Upper lobe of left lung (tissue), 6 donors: ENCODE results near the gene KCNJ10. TPM values are rescaled to one million over a fixed set of nuclear protein-coding genes. Genes with fewer than 3 reads are reported as not detected.

ENCODE experiments used
- ATAC-seq, 2 donors: fragments of 200-7000 bp; cut with Tn5 transposase; one replicate each; pipeline ENCODE4 v1.9.1; 2022; ENCODE audit warnings: mild to moderate bottlenecking in 2 of 2, moderate library complexity in 2 of 2; ENCODE audit not compliant: low FRiP score in 2 of 2
- DNase-seq, 2 donors: peaks; one replicate each; pipeline ENCODE4 v3.0.0-alpha.2; 2019 to 2020
- H3K27ac ChIP-seq, 4 donors: fragments of 200-600 bp; sonication (generic); one replicate each; pipeline ENCODE4 v1.5.1; 2016 to 2019
- H3K27me3 ChIP-seq, 4 donors: fragments of 200-600 bp; sonication (generic); one replicate each; pipeline ENCODE4 v1.5.1; 2017 to 2019
- H3K36me3 ChIP-seq, 4 donors: fragments of 200-600 bp; sonication (generic); one replicate each; pipeline ENCODE4 v1.5.1; 2016 to 2019
- H3K4me1 ChIP-seq, 4 donors: fragments of 200-600 bp; sonication (generic); one replicate each; pipeline ENCODE4 v1.5.1; 2018 to 2019
- H3K4me3 ChIP-seq, 4 donors: fragments of 200-600 bp; sonication (generic); one replicate each; pipeline ENCODE4 v1.5.1; 2017 to 2019; ENCODE audit warnings: mild to moderate bottlenecking in 2 of 4, moderate library complexity in 1 of 4
- H3K9me3 ChIP-seq, 4 donors: fragments of 200-600 bp; sonication (generic); one replicate each; pipeline ENCODE4 v1.5.1; 2018 to 2019
- CTCF ChIP-seq, 6 experiments: fragments of 450-650 bp in 4 of 6; fragments of 200-600 bp in 2 of 6; sonication (generic) in 2 of 6; IDR thresholded peaks; one replicate each; pipeline ENCODE4 v1.5.1; 2016 to 2019; ENCODE audit warnings: antibody characterized with exemption in 6 of 6
- EP300 ChIP-seq, 4 donors: sonication (generic); formaldehyde crosslinking; IDR thresholded peaks; one replicate each; pipeline ENCODE4 v1.5.1; 2017; ENCODE audit warnings: antibody characterized with exemption in 4 of 4, control low read depth in 2 of 4
- POLR2A ChIP-seq, 4 donors: fragments of 450-650 bp; IDR thresholded peaks; one replicate each; pipeline ENCODE4 v1.5.1; 2016 to 2017; ENCODE audit warnings: antibody characterized with exemption in 4 of 4, mild to moderate bottlenecking in 2 of 4
- POLR2AphosphoS5 ChIP-seq, 2 donors: sonication (generic); formaldehyde crosslinking; IDR thresholded peaks; one replicate each; pipeline ENCODE4 v1.5.1; 2017; ENCODE audit warnings: antibody characterized with exemption in 2 of 2
- WGBS, 2 donors: methylation state at CpG; one replicate each; pipeline ENCODE4 v1.1.5; 2017 to 2018; 5-methylcytosine and 5-hydroxymethylcytosine counted together
- total RNA-seq, 6 donors: library from RNA; depleted of rRNA in 4 of 6; stranded (reverse); fragments of >200 nt in 4 of 6; gene quantifications; one replicate each; pipeline versions ENCODE4 v1.1.0 to v1.2.1, GENCODE V29; 2016 to 2021
- donor health status: DM: no; HTN: no; CAD: no; lungs with moderate emphysema.
- donor health status: DM: no; HTN: yes; CAD: no; lungs with severe emphysema.

Gene KCNJ10
- total RNA-seq, 6 donors from 2014 or later, result 0.11 TPM; not detected in 5

- peaks cover 7 to 57% (median 35%) of the 10 kb centered on the region in 4 donors for H3K36me3 ChIP-seq
- ATAC-seq (no peak), DNase-seq (peak in 1 of 2 donors; percentile 76)
- no peak overlapping the region for H3K27ac ChIP-seq
- no peak overlapping the region for H3K4me3 ChIP-seq
- no peaks in the 10 kb centered on the region for H3K27me3 ChIP-seq
- 93 to 94% methylated on average over 13 to 16 of the region's 21 CpGs for WGBS, 2 donors
- TF ChIP-seq POLR2AphosphoS5 (IDR thresholded peaks at IDR 0.05) (no peak), EP300 (IDR thresholded peaks at IDR 0.05) (no peak), POLR2A (IDR thresholded peaks at IDR 0.05) (no peak), CTCF (IDR thresholded peaks at IDR 0.05) (no peak)
- no peaks in the 10 kb centered on the region for H3K9me3 ChIP-seq
- peaks cover 17 to 27% (median 18%) of the 10 kb centered on the region in 4 donors for H3K4me1 ChIP-seq
Observed at GRCh38 chr1:160093624-160094290, 23.8 kb upstream of the KCNJ10 start.

GRCh38 chr1:160093069-160093395, 23.1 kb upstream of the KCNJ10 start:
- Histone ChIP-seq H3K4me3 (no peak overlapping the region), H3K27ac (no peak overlapping the region), H3K27me3 (no peaks in the 10 kb centered on the region), H3K36me3 (peaks cover 7 to 57% (median 35%) of the 10 kb centered on the region in 4 donors), H3K9me3 (no peaks in the 10 kb centered on the region), H3K4me1 (peaks cover 17 to 25% (median 18%) of the 10 kb centered on the region in 4 donors)
- TF ChIP-seq POLR2A (IDR thresholded peaks at IDR 0.05) (no peak), POLR2AphosphoS5 (IDR thresholded peaks at IDR 0.05) (no peak), CTCF (IDR thresholded peaks at IDR 0.05) (no peak), EP300 (IDR thresholded peaks at IDR 0.05) (no peak)
- DNase-seq (peak in 1 of 2 donors; percentile 80), ATAC-seq (no peak)
- 62 to 89% methylated on average over 4 to 9 of the region's 9 CpGs for WGBS, 2 donors

- TF ChIP-seq POLR2AphosphoS5 (IDR thresholded peaks at IDR 0.05) (no peak), POLR2A (IDR thresholded peaks at IDR 0.05) (no peak), EP300 (IDR thresholded peaks at IDR 0.05) (no peak), CTCF (IDR thresholded peaks at IDR 0.05) (no peak)
- DNase-seq, result peak in 1 of 2 donors; percentile 75
- H3K27me3 ChIP-seq, result no peaks in the 10 kb centered on the region
- H3K4me1 ChIP-seq, result peaks cover 12 to 20% (median 13%) of the 10 kb centered on the region in 4 donors
- 92 to 97% methylated on average over 22 to 32 of the region's 32 CpGs for WGBS, 2 donors
- H3K27ac ChIP-seq, result no peak overlapping the region
- H3K36me3 ChIP-seq, result peaks cover 7 to 57% (median 35%) of the 10 kb centered on the region in 4 donors
- no peak for ATAC-seq
- H3K4me3 ChIP-seq, result no peak overlapping the region
- no peaks in the 10 kb centered on the region for H3K9me3 ChIP-seq
Observed at GRCh38 chr1:160092366-160093068, 22.6 kb upstream of the KCNJ10 start.

DNA sequence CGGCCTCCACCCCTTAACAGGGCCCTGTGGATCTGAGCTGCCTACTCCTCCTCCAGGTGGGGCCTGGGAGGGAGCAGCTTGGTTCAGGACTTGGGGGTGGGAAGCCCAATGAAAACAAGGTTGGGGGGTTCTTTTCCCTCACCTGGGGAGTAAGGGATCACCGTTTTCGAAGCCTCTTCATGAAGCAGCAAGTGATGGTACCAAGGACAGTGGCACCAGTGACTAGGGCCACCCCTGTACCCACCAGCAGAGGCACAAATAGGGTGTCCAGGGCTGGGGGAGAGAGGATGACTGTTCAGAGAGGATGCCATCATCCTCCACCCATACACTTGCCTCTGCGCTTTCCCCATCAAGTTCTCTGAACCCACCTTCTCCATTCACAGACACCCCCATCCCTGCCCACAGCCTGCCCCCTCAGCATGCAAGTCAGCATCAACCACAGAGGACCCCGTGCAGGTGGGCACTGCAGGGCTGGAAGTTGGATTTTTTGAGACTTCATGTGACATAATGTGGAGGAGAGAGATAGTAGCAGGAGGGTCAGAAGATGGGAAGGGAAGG, 21.8 kb upstream of the KCNJ10 start:
- peaks cover 7 to 57% (median 35%) of the 10 kb centered on the region in 4 donors for H3K36me3 ChIP-seq
- H3K4me1 ChIP-seq, result peaks cover 4 to 12% (median 5%) of the 10 kb centered on the region in 4 donors
- H3K27ac ChIP-seq, result no peak overlapping the region
- H3K4me3 ChIP-seq, result no peak overlapping the region
- no peak for DNase-seq
- WGBS, 2 donors, result 92 to 99% methylated on average over 5 of the region's 5 CpGs
- no peak for ATAC-seq
- no peak for TF ChIP-seq EP300 (IDR thresholded peaks at IDR 0.05)
- no peak for TF ChIP-seq CTCF (IDR thresholded peaks at IDR 0.05)
- no peak for TF ChIP-seq POLR2A (IDR thresholded peaks at IDR 0.05)
- TF ChIP-seq POLR2AphosphoS5 (IDR thresholded peaks at IDR 0.05), result no peak
- no peaks in the 10 kb centered on the region for H3K9me3 ChIP-seq
- H3K27me3 ChIP-seq, result no peaks in the 10 kb centered on the region
